HG02981 (cell line): ENCODE results near the gene SHC3.
"Not testable (repeated sequence)": the region's sequence is repeated elsewhere in the genome, so short reads cannot be mapped to it uniquely, and the experiment has no call there.

ENCODE experiments used
- ATAC-seq: cut with Tn5 transposase; IDR thresholded peaks from one replicate; pipeline ENCODE4 v1.9.1; 2021; ENCODE audit warnings: mild to moderate bottlenecking, moderate library complexity; ENCODE audit not compliant: unreplicated experiment

SHC3 gene, protein sequence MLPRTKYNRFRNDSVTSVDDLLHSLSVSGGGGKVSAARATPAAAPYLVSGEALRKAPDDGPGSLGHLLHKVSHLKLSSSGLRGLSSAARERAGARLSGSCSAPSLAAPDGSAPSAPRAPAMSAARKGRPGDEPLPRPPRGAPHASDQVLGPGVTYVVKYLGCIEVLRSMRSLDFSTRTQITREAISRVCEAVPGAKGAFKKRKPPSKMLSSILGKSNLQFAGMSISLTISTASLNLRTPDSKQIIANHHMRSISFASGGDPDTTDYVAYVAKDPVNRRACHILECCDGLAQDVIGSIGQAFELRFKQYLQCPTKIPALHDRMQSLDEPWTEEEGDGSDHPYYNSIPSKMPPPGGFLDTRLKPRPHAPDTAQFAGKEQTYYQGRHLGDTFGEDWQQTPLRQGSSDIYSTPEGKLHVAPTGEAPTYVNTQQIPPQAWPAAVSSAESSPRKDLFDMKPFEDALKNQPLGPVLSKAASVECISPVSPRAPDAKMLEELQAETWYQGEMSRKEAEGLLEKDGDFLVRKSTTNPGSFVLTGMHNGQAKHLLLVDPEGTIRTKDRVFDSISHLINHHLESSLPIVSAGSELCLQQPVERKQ

GRCh38 chr9:89177944-89178829, at the start of gene SHC3:
TSS of gene SHC3 (minus strand) at chr9:89178818. CDS start at chr9:89178460, 358 bp downstream.
- no peak for ATAC-seq

DNA sequence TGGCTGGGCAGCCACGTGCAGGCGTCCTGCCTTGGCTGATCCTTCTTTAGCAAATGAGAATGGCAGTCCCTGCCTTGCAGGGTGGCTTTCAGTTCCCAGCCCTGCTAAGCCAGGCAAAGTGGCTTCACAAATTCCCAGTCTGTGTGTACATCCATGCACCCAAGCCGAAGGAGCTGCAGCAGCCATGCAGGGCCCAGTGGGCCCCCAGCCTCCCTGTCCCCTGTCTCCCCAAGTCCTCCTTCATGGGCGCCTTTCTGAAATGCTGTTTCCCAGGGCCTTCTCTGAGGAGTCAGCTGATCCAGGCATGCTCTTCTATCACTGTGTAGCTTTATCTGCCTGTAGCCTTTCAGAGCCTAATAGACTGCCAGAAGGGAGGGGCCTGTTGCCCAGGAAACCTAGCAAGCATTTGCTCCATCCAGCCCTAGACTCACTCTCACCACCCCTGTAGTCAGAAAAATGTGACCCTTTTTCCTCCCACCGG, 47.4 kb upstream of the SHC3 start:
- no peak for ATAC-seq

DNA sequence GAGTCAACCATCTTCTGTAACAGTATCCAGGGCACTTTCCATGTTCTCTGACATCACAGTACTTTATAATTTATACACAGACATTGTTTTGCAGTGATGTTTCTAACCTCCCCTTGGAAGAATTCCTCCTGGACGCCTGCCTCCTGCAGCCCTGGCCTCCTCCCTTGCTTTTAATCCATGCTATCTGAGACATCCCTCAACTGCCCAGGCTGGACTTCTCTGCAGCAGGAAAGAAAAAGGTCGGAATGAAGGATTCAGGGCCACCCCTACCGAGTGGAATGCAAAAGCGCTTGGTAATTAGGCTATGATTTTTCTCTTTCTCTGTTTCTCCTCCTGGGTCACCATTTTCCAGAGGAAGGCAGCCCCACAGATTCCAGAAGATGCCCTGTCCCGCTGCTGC, 47.0 kb upstream of the SHC3 start:
- no peak for ATAC-seq

GRCh38 chr9:89225036-89225435, 46.4 kb upstream of the SHC3 start:
- ATAC-seq: no peak

GRCh38 chr9:89224633-89225032, 46.0 kb upstream of the SHC3 start:
- no peak for ATAC-seq

- ATAC-seq: no peak
Measured at GRCh38 chr9:89223396-89223977, 44.9 kb upstream of the SHC3 start.

DNA sequence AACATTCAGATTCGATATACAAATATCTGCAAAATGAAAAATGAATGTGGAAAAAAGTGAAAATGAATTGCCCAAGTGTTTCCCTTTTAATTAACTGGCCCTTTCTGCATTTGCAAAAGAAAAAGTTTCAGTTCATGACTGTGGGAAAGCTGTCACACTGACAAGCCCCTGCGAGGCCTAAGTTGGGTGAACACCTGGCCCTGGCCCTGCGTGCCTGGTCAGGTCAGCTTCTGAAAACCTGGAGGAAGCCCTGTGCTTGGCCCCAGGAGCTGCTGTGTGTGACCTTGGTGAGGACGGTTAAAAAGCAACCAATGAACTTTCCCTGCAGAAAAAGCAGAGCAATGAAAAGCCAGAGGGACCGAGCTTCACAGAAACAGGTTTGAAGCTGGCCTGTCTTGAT, 41.0 kb upstream of the SHC3 start:
- ATAC-seq: no peak

GRCh38 chr9:89218040-89218928, 39.7 kb upstream of the SHC3 start:
- no peak for ATAC-seq

DNA sequence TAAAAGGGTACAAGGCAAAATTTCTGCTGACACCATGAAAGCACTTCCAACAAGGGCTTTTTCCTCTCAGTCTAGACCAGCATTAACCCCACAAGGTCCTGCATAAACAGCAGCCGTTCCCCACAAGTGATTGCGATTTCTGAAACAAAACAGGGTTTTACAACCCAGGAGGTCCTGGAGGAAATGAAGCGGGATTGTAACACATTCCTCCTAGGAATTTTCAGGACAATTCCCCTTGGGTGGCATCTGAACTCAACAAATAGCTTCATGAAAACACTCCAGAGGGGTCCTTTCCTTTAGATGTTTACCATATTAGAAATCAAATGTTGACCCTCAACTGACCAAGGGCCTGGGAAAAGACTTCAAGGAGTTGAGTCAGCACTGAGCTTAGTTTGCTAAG, 36.7 kb upstream of the SHC3 start:
- no peak for ATAC-seq

GRCh38 chr9:89213396-89213880, 34.8 kb upstream of the SHC3 start:
- ATAC-seq: no peak

DNA sequence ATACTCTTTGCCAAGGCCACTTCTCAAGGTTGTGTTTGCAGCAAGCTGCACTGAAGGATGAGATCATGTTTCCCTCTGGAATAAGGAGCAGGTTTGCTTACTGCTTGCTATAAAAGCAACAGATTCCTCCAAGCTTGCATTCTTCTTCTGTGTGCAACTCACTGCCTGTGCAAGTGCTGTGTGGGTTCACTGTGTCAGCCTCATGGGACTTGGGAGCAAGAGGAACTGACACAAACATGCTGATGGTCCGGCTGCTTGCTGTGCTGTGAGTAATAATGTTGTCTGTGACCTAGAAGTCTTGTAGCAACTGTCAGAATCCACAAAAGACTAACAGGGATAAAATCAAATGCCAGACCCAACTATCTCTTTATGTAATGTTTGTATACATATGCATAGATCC, 33.6 kb upstream of the SHC3 start:
- ATAC-seq: no peak

DNA sequence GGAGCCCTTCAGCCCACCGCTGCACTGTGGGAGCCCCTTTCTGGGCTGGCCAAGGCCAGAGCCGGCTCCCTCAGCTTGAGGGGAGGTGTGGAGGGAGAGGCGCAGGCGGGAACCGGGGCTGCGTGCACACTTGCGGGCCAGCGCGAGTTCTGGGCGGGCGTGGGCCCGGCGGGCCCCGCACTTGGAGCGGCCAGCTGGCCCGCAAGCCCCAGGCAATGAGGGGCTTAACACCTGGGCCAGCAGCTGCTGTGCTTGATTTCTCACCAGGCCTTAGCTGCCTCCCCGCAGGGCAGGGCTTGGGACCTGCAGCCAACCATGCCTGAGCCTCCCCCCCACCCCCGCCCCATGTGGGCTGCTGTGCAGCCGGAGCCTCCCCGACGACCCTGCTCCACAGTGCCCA, 30.7 kb upstream of the SHC3 start:
- not testable (repeated sequence) for ATAC-seq

DNA sequence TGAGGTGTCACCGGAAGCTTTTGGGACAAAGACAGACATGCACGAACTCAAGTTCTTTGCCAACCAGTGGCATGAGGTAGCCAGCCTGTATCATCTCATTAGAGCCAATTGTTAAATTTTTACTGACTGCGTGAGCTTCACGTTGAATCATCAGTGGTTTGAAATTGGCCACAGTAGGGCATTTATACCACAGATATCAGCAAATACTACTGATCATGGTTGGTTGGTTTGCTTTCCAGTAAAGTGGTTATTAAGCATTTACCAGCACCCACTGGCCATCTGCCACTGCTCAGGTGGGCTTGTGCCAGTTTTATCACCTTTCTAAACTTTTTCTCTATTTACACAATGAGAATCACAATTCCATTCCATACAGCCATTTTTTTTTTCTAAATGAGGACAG, 28.4 kb upstream of the SHC3 start:
- ATAC-seq: no peak

GRCh38 chr9:89204801-89205200, 26.2 kb upstream of the SHC3 start:
- ATAC-seq: no peak

- no peak for ATAC-seq
Measured at GRCh38 chr9:89195131-89195797, 16.6 kb upstream of the SHC3 start.

- no peak for ATAC-seq
Measured at GRCh38 chr9:89194421-89195130, 16.0 kb upstream of the SHC3 start.

GRCh38 chr9:89191004-89191403, 12.4 kb upstream of the SHC3 start:
- ATAC-seq: no peak

DNA sequence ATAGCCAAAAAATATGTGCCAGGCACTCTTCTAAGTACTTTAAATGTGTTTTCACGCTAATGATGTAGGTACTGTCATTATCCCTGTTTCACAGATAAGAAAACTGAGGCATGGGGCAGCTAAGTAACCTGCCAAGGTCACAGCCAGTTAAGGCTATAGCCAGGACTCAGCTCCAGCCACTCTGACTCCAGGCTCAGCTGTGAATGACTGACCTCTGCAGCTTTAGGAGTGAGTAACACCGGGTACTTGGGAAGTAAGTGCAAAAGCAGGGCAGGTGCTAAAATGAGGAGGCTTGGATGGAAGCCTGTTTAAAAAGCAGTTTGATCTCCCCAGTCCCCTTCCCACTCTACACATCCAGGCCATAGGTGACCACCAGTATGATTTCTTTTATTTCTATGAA, 10.6 kb upstream of the SHC3 start:
- no peak for ATAC-seq

- no peak for ATAC-seq
Measured at GRCh38 chr9:89187950-89188349, 9.3 kb upstream of the SHC3 start.
